Inferior parietal cortex (tissue), 1 donor: ENCODE data around the gene MCOLN1.

Experiments used
- DNase-seq: peaks from one replicate; pipeline ENCODE4 v3.0.0-alpha.2; 2016; ENCODE audit errors: extremely low spot score

The MCOLN1 gene

GRCh38 chr19:7502552-7502951 lies 19.9 kb upstream of the MCOLN1 start:
- no peak for DNase-seq

- DNase-seq: no peak
Measured at GRCh38 chr19:7504684-7505083, 17.7 kb upstream of the MCOLN1 start.

GRCh38 chr19:7505288-7505681 lies 17.1 kb upstream of the MCOLN1 start:
- no peak for DNase-seq

GRCh38 chr19:7505682-7506384 lies 16.6 kb upstream of the MCOLN1 start:
- no peak for DNase-seq

- DNase-seq: no peak
Measured at GRCh38 chr19:7506385-7507328, 15.8 kb upstream of the MCOLN1 start.

- DNase-seq: no peak
Measured at GRCh38 chr19:7507884-7508283, 14.5 kb upstream of the MCOLN1 start.

- no peak for DNase-seq
Measured at GRCh38 chr19:7509625-7510024, 12.8 kb upstream of the MCOLN1 start.

- no peak for DNase-seq
Measured at GRCh38 chr19:7512400-7512851, 10.0 kb upstream of the MCOLN1 start.

GRCh38 chr19:7513809-7514642 lies 8.4 kb upstream of the MCOLN1 start:
- no peak for DNase-seq

- DNase-seq: peak; percentile 68
Measured at GRCh38 chr19:7515110-7515644, 7.2 kb upstream of the MCOLN1 start.

GRCh38 chr19:7515645-7516151 lies 6.7 kb upstream of the MCOLN1 start, which contains the start of gene ZNF358:
TSS of gene ZNF358 (plus strand) at chr19:7516103. CDS start at chr19:7519243, 3,140 bp downstream.
- DNase-seq: peak; percentile 61

- DNase-seq: no peak
Measured at GRCh38 chr19:7516333-7516732, 6.1 kb upstream of the MCOLN1 start.

- DNase-seq: no peak
Measured at GRCh38 chr19:7516878-7517277, 5.5 kb upstream of the MCOLN1 start.

GRCh38 chr19:7519361-7520130 lies 2.9 kb upstream of the MCOLN1 start:
- DNase-seq: no peak

- no peak for DNase-seq
Measured at GRCh38 chr19:7520131-7521051, 2.0 kb upstream of the MCOLN1 start.

- no peak for DNase-seq
Measured at GRCh38 chr19:7521551-7522071, 813 bp upstream of the MCOLN1 start.

- DNase-seq: no peak
Measured at GRCh38 chr19:7522923-7523667, 671 bp downstream of the MCOLN1 start.

- no peak for DNase-seq
Measured at GRCh38 chr19:7524523-7524922, 2.1 kb downstream of the MCOLN1 start.
